K562 (cell line): ENCODE data around the gene OR8G5. TPM values are rescaled to one million over a fixed set of nuclear protein-coding genes. Genes with fewer than 3 reads are reported as not detected.
"Not testable (repeated sequence)": the region's sequence is repeated elsewhere in the genome, so short reads cannot be mapped to it uniquely, and the experiment has no call there.

Source experiments
- C11orf30 ChIP-seq: fragments of 450-650 bp; IDR thresholded peaks from 2 replicates; pipeline ENCODE4 v1.6.1; 2016; ENCODE audit warnings: low read depth, mild to moderate bottlenecking
- JUN ChIP-seq, 2 experiments: sonication (generic) in 1 of 2; formaldehyde crosslinking in 1 of 2; IDR thresholded peaks; 2 replicates each; pipeline versions ENCODE4 v1.6.1 to v1.8.0; 2012 to 2022; ENCODE audit warnings: borderline replicate concordance in 2 of 2, mild to moderate bottlenecking in 2 of 2, improper control_type of control experiment in 1 of 2, low read depth in 1 of 2, low read length in 1 of 2, missing genetic modification reagents in 1 of 2
- polyA plus RNA-seq, 8 experiments: library from polyadenylated mRNA; depleted of rRNA in 4 of 8; stranded (reverse) in 5 of 8; unstranded in 3 of 8; fragments of >200 nt; fragmentation: Nextera tagmentation in 2 of 8; fragmentation: Illumina TruSeq in 1 of 8; extraction: Ambion mirVana in 2 of 8; extraction: Trizol in 1 of 8; gene quantifications; 2 replicates each; pipeline versions ENCODE4 v1.2.1 to v1.2.3, GENCODE V29; 2011 to 2014; ENCODE audit warnings: inconsistent platforms in 1 of 8, missing spikeins in 1 of 8
- total RNA-seq, 7 experiments: library from RNA; depleted of rRNA in 6 of 7; stranded (reverse); fragments of >200 nt in 6 of 7; fragmentation: Illumina TruSeq in 2 of 7; extraction: Trizol in 2 of 7; gene quantifications; 2 replicates each; pipeline versions ENCODE4 v1.2.1 to v1.2.3, GENCODE V29; 2011 to 2021; ENCODE audit warnings: low replicate concordance in 1 of 7
- TF ChIP-seq, protein P1 (sequence below), 2 experiments: fragments of 450-650 bp; formaldehyde crosslinking in 1 of 2; IDR thresholded peaks; 2 replicates each; pipeline versions ENCODE4 v1.4.0 to v1.6.1; 2014 to 2020; ENCODE audit warnings: mild to moderate bottlenecking in 2 of 2, borderline replicate concordance in 1 of 2, low read depth in 1 of 2
- TF ChIP-seq, protein P2 (sequence below): fragments of 200-800 bp; sonication (Bioruptor generic); IDR thresholded peaks from 2 replicates; pipeline ENCODE4 v1.6.1; 2017; ENCODE audit warnings: missing genetic modification characterization, missing compliant biosample characterization

OR8G5 gene
- total and polyA plus RNA-seq, 9 of the 15 experiments (the other 6 are each of a cell fraction or from before 2014, with no cell fraction given), result 0.18 to 3.8 (median 1.7) TPM

DNA sequence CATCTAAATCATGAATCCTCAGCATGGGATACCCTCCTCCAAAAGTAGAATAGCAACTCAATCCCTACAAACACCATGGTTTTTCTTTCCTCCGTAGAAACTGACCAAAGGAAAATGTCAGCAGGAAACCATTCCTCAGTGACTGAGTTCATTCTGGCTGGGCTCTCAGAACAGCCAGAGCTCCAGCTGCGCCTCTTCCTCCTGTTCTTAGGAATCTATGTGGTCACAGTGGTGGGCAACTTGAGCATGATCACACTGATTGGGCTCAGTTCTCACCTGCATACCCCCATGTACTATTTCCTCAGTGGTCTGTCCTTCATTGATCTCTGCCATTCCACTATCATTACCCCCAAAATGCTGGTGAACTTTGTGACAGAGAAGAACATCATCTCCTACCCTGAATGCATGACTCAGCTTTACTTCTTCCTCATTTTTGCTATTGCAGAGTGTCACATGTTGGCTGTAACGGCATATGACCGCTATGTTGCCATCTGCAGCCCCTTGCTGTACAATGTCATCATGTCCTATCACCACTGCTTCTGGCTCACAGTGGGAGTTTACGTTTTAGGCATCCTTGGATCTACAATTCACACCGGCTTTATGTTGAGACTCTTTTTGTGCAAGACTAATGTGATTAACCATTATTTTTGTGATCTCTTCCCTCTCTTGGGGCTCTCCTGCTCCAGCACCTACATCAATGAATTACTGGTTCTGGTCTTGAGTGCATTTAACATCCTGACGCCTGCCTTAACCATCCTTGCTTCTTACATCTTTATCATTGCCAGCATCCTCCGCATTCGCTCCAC, 31.4 kb upstream of the OR8G5 start (continued):
- TF ChIP-seq, protein P1, sequence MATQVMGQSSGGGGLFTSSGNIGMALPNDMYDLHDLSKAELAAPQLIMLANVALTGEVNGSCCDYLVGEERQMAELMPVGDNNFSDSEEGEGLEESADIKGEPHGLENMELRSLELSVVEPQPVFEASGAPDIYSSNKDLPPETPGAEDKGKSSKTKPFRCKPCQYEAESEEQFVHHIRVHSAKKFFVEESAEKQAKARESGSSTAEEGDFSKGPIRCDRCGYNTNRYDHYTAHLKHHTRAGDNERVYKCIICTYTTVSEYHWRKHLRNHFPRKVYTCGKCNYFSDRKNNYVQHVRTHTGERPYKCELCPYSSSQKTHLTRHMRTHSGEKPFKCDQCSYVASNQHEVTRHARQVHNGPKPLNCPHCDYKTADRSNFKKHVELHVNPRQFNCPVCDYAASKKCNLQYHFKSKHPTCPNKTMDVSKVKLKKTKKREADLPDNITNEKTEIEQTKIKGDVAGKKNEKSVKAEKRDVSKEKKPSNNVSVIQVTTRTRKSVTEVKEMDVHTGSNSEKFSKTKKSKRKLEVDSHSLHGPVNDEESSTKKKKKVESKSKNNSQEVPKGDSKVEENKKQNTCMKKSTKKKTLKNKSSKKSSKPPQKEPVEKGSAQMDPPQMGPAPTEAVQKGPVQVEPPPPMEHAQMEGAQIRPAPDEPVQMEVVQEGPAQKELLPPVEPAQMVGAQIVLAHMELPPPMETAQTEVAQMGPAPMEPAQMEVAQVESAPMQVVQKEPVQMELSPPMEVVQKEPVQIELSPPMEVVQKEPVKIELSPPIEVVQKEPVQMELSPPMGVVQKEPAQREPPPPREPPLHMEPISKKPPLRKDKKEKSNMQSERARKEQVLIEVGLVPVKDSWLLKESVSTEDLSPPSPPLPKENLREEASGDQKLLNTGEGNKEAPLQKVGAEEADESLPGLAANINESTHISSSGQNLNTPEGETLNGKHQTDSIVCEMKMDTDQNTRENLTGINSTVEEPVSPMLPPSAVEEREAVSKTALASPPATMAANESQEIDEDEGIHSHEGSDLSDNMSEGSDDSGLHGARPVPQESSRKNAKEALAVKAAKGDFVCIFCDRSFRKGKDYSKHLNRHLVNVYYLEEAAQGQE (IDR thresholded peaks at IDR 0.05; ENCODE audit: borderline replicate concordance), result peak; percentile 39; the same call in 1 of the 2 replicates
- TF ChIP-seq, protein P1 (CRISPR knock-in tag; IDR thresholded peaks at IDR 0.05; ENCODE audit: low read depth), result not testable (repeated sequence)
- TF ChIP-seq C11orf30, result peak; percentile 97
- TF ChIP-seq, protein P2, sequence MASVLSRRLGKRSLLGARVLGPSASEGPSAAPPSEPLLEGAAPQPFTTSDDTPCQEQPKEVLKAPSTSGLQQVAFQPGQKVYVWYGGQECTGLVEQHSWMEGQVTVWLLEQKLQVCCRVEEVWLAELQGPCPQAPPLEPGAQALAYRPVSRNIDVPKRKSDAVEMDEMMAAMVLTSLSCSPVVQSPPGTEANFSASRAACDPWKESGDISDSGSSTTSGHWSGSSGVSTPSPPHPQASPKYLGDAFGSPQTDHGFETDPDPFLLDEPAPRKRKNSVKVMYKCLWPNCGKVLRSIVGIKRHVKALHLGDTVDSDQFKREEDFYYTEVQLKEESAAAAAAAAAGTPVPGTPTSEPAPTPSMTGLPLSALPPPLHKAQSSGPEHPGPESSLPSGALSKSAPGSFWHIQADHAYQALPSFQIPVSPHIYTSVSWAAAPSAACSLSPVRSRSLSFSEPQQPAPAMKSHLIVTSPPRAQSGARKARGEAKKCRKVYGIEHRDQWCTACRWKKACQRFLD (CRISPR knock-in tag), result peak; percentile 87
- 0 out of 2 replicates have a peak, but pooled peaks have one; percentile 49 for TF ChIP-seq JUN (IDR thresholded peaks at IDR 0.05; ENCODE audit: borderline replicate concordance, low read depth, low read length)
- TF ChIP-seq JUN (CRISPR knock-in tag; IDR thresholded peaks at IDR 0.05; ENCODE audit: borderline replicate concordance), result not testable (repeated sequence)
